Esophagus muscularis mucosa (tissue), 4 donors: Measurements from ENCODE around the gene RERE. TPM values are rescaled to one million over a fixed set of nuclear protein-coding genes. Genes with fewer than 3 reads are reported as not detected.

Experiments used
- DNase-seq: peaks from one replicate; pipeline ENCODE4 v3.0.0-alpha.2; 2017; ENCODE audit errors: extremely low spot score
- H3K27ac ChIP-seq, 4 donors: fragments of 200-600 bp; sonication (generic); replicated peaks in 1 of 4; 1 replicate in 3 of 4; 2 replicates in 1 of 4; pipeline ENCODE4 v1.5.1; 2016 to 2019; ENCODE audit warnings: mild to moderate bottlenecking in 1 of 4
- H3K27me3 ChIP-seq, 4 donors: fragments of 200-600 bp; sonication (generic); one replicate each; pipeline versions ENCODE4 v1.5.1 to v1.6.0; 2016 to 2019
- H3K36me3 ChIP-seq, 4 donors: fragments of 200-600 bp; sonication (generic); one replicate each; pipeline ENCODE4 v1.5.1; 2016 to 2019
- H3K4me1 ChIP-seq, 4 donors: fragments of 200-600 bp; sonication (generic); one replicate each; pipeline ENCODE4 v1.5.1; 2016 to 2019
- H3K4me3 ChIP-seq, 4 donors: fragments of 200-600 bp; sonication (generic); 1 replicate in 2 of 4; 2 replicates in 2 of 4; pipeline ENCODE4 v1.5.1; 2016 to 2019; ENCODE audit warnings: mild to moderate bottlenecking in 4 of 4, moderate library complexity in 1 of 4
- H3K9me3 ChIP-seq, 4 donors: fragments of 200-600 bp; sonication (generic); 1 replicate in 3 of 4; 2 replicates in 1 of 4; pipeline ENCODE4 v1.5.1; 2016 to 2019
- EP300 ChIP-seq: sonication (generic); formaldehyde crosslinking; IDR thresholded peaks from one replicate; pipeline ENCODE4 v1.6.1; 2017; ENCODE audit warnings: antibody characterized with exemption
- POLR2A ChIP-seq: fragments of 450-650 bp; IDR thresholded peaks from one replicate; pipeline ENCODE4 v1.6.1; 2017; ENCODE audit warnings: antibody characterized with exemption, moderate library complexity, mild to moderate bottlenecking, low read depth
- POLR2AphosphoS5 ChIP-seq, 2 donors: sonication (generic); formaldehyde crosslinking; IDR thresholded peaks; one replicate each; pipeline ENCODE4 v1.6.1; 2017; ENCODE audit warnings: antibody characterized with exemption in 2 of 2
- WGBS: methylation state at CpG from one replicate; pipeline ENCODE4 v1.1.5; 2018; 5-methylcytosine and 5-hydroxymethylcytosine counted together
- intact Hi-C: fragments of 100-400 bp; cut with DNase I; formaldehyde crosslinking; loops from one replicate; pipeline ENCODE4 v1.15.1; 2023
- total RNA-seq, 4 donors: library from RNA; depleted of rRNA; stranded (reverse); fragments of >200 nt; gene quantifications; one replicate each; pipeline versions ENCODE4 v1.1.0 to v1.2.1, GENCODE V29; 2016
- TF ChIP-seq, protein P1 (sequence below), 3 experiments: fragments of 200-600 bp in 2 of 3; fragments of 450-650 bp in 1 of 3; sonication (generic) in 2 of 3; IDR thresholded peaks; one replicate each; pipeline ENCODE4 v1.5.1; 2017 to 2019; ENCODE audit warnings: antibody characterized with exemption in 3 of 3, mild to moderate bottlenecking in 2 of 3, moderate library complexity in 1 of 3

RERE gene
- total RNA-seq, 4 donors from 2014 or later: 133 to 212 (median 168) TPM

- no peak overlapping the region for H3K27ac ChIP-seq
- H3K27me3 ChIP-seq: no peaks in the 10 kb centered on the region
- TF ChIP-seq, protein P1, sequence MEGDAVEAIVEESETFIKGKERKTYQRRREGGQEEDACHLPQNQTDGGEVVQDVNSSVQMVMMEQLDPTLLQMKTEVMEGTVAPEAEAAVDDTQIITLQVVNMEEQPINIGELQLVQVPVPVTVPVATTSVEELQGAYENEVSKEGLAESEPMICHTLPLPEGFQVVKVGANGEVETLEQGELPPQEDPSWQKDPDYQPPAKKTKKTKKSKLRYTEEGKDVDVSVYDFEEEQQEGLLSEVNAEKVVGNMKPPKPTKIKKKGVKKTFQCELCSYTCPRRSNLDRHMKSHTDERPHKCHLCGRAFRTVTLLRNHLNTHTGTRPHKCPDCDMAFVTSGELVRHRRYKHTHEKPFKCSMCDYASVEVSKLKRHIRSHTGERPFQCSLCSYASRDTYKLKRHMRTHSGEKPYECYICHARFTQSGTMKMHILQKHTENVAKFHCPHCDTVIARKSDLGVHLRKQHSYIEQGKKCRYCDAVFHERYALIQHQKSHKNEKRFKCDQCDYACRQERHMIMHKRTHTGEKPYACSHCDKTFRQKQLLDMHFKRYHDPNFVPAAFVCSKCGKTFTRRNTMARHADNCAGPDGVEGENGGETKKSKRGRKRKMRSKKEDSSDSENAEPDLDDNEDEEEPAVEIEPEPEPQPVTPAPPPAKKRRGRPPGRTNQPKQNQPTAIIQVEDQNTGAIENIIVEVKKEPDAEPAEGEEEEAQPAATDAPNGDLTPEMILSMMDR (IDR thresholded peaks at IDR 0.05): no peak
- TF ChIP-seq EP300 (no peak), POLR2AphosphoS5 (IDR thresholded peaks at IDR 0.05) (no peak), POLR2A (no peak)
- intact Hi-C loops: no loop called here
- no peak overlapping the region for H3K4me3 ChIP-seq
- H3K9me3 ChIP-seq: no peaks in the 10 kb centered on the region
- no peaks in the 10 kb centered on the region for H3K36me3 ChIP-seq
- 74% methylated on average over 3 of the region's 3 CpGs for WGBS
- H3K4me1 ChIP-seq: peaks cover 0 to 13% (median 7%) of the 10 kb centered on the region in 4 donors
- no peak for DNase-seq
Measured at GRCh38 chr1:8782001-8782620, 35.3 kb downstream of the RERE start.

DNA sequence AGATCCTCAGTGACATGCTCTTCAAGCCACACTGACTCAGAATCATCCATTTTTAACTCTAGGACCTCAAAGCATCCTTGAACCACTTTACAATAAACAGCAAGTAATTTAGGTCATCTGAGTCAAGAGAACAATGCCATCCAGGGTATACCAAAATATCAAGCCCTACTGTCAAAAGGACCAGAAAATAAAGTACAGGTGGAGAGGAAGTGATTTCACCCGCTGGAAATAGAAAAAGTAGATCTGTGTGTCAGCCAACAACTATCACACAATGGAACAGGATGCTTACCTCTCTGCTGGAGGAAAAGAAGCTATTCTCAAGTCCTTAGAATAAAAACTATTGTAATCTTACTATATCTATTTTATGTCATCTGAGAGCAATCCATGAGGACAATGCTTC is 37.0 kb downstream of the RERE start:
- no peak for DNase-seq
- intact Hi-C loops: no loop called here
- Histone ChIP-seq H3K9me3 (no peaks in the 10 kb centered on the region), H3K36me3 (no peaks in the 10 kb centered on the region), H3K4me3 (no peak overlapping the region), H3K27ac (no peak overlapping the region), H3K4me1 (peaks cover 0 to 13% (median 7%) of the 10 kb centered on the region in 4 donors), H3K27me3 (no peaks in the 10 kb centered on the region)
- 100% methylated on average over 1 of the region's 1 CpG for WGBS
- TF ChIP-seq POLR2A (no peak), POLR2AphosphoS5 (IDR thresholded peaks at IDR 0.05) (no peak), EP300 (no peak)
- TF ChIP-seq, protein P1 (IDR thresholded peaks at IDR 0.05): no peak

DNA sequence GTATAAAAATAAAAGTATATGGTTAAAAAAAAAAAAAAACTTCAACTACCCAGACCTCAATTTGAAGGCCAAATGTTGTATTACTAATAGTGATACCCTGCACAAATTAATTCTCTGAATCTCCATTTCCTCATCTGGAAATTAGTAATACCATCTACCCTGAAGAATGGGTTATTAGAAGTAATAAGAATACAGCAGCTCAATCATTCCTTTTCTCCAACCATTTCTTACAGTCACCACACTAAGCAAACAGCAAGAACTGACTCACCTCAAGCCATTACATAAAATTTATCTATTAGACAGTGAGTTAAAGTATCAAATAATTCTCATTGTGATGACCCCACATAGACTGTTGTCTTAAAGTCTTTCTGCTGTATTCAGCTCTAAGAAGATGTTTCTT is 39.6 kb downstream of the RERE start:
- H3K4me3 ChIP-seq: no peak overlapping the region
- TF ChIP-seq POLR2A (no peak), EP300 (no peak), POLR2AphosphoS5 (IDR thresholded peaks at IDR 0.05) (no peak)
- TF ChIP-seq, protein P1 (IDR thresholded peaks at IDR 0.05): no peak
- no peaks in the 10 kb centered on the region for H3K9me3 ChIP-seq
- H3K36me3 ChIP-seq: no peaks in the 10 kb centered on the region
- intact Hi-C loops: no loop called here
- DNase-seq: no peak
- no peaks in the 10 kb centered on the region for H3K27me3 ChIP-seq
- peaks cover 0 to 13% (median 7%) of the 10 kb centered on the region in 4 donors for H3K4me1 ChIP-seq
- H3K27ac ChIP-seq: no peak overlapping the region

DNA sequence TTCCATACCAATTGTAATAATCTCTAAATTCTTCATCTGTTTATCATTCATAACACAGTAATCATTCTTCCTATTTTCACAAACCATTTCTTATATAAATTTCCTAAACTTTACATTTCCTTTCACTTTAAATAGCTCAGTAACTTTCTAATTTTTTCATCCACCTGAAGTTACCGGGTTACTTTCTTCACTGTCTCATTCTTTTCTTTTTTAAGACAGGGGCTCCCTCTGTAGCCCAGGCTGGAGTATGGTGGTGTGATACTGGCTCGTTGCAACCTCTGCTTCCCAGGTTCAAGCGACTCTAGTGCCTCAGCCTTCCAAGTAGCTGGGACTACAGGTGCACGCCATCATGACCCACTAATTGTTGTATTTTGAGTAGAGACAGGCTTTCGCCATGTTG is 41.3 kb downstream of the RERE start:
- WGBS: 87% methylated on average over 5 of the region's 5 CpGs
- no peak for DNase-seq
- Histone ChIP-seq H3K9me3 (no peaks in the 10 kb centered on the region), H3K4me1 (peaks cover 0 to 12% (median 7%) of the 10 kb centered on the region in 4 donors), H3K4me3 (no peak overlapping the region), H3K27me3 (no peaks in the 10 kb centered on the region), H3K27ac (no peak overlapping the region), H3K36me3 (no peaks in the 10 kb centered on the region)
- no peak for TF ChIP-seq POLR2A
- TF ChIP-seq, protein P1 (IDR thresholded peaks at IDR 0.05): no peak
- TF ChIP-seq POLR2AphosphoS5 (IDR thresholded peaks at IDR 0.05): no peak
- no peak for TF ChIP-seq EP300
- intact Hi-C loops: no loop called here

DNA sequence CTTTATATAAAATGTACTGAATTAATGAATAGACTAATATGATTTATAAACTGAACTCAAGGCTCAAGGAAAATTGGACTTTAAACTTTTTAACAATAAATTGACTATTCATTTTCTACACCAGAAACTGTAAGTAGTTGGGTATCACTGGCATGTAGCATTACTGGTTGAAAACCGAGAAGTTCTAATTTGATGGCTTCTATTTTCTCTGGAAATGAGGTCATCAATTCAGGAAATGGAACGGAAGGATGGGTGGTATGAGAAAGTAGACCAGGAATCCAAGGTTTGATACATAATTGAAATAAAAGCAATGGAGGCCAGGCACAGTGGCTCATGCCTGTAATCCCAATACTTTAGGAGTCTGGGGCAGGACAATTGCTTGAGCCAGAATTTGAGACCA is 50.4 kb downstream of the RERE start:
- H3K27ac ChIP-seq: no peak overlapping the region
- TF ChIP-seq, protein P1 (IDR thresholded peaks at IDR 0.05): no peak
- H3K4me3 ChIP-seq: no peak overlapping the region
- H3K27me3 ChIP-seq: no peaks in the 10 kb centered on the region
- H3K9me3 ChIP-seq: no peaks in the 10 kb centered on the region
- H3K4me1 ChIP-seq: peaks cover 16 to 35% (median 28%) of the 10 kb centered on the region in 4 donors
- intact Hi-C loops: no loop called here
- 78% methylated on average over 2 of the region's 2 CpGs for WGBS
- no peak for DNase-seq
- H3K36me3 ChIP-seq: no peaks in the 10 kb centered on the region
